HEK293 (cell line): ENCODE measurements around the gene TKT.

ENCODE experiments used
- BCL11A ChIP-seq: fragments of 450-650 bp; formaldehyde crosslinking; IDR thresholded peaks from 2 replicates; pipeline ENCODE4 v1.5.1; 2016; ENCODE audit warnings: low read depth, missing biosample characterization, missing genetic modification characterization
- ZNF394 ChIP-seq: fragments of 450-650 bp; formaldehyde crosslinking; IDR thresholded peaks from 2 replicates; pipeline ENCODE4 v1.5.1; 2016; ENCODE audit warnings: missing biosample characterization, missing genetic modification characterization, mild to moderate bottlenecking, moderate library complexity, borderline replicate concordance
- ZNF510 ChIP-seq: fragments of 450-650 bp; formaldehyde crosslinking; IDR thresholded peaks from 2 replicates; pipeline ENCODE4 v1.5.1; 2018; ENCODE audit warnings: mild to moderate bottlenecking, missing genetic modification characterization, missing biosample characterization; ENCODE audit not compliant: insufficient replicate concordance
- ZNF549 ChIP-seq: fragments of 450-650 bp; IDR thresholded peaks from 2 replicates; pipeline ENCODE4 v1.5.1; 2018; ENCODE audit warnings: missing biosample characterization, missing genetic modification characterization, mild to moderate bottlenecking, inconsistent platforms, moderate library complexity
- ZNF792 ChIP-seq: fragments of 450-650 bp; formaldehyde crosslinking; IDR thresholded peaks from 2 replicates; pipeline ENCODE4 v1.5.1; 2016; ENCODE audit warnings: missing biosample characterization, missing genetic modification characterization
- ZSCAN30 ChIP-seq: fragments of 450-650 bp; IDR thresholded peaks from 2 replicates; pipeline ENCODE4 v1.5.1; 2018; ENCODE audit warnings: missing biosample characterization, mild to moderate bottlenecking, missing genetic modification characterization, moderate library complexity
- TF ChIP-seq, protein P1 (sequence below): fragments of 450-650 bp; formaldehyde crosslinking; IDR thresholded peaks from 2 replicates; pipeline ENCODE4 v1.5.1; 2016; ENCODE audit warnings: missing biosample characterization, missing genetic modification characterization
- TF ChIP-seq, protein P2 (sequence below): fragments of 450-650 bp; formaldehyde crosslinking; IDR thresholded peaks from 2 replicates; pipeline ENCODE4 v1.5.1; 2016; ENCODE audit warnings: missing biosample characterization, missing genetic modification characterization
- TF ChIP-seq, protein P3 (sequence below): fragments of 450-650 bp; formaldehyde crosslinking; IDR thresholded peaks from 2 replicates; pipeline ENCODE4 v1.5.1; 2016; ENCODE audit warnings: missing biosample characterization, missing genetic modification characterization
- TF ChIP-seq, protein P4 (sequence below): fragments of 450-650 bp; formaldehyde crosslinking; IDR thresholded peaks from 2 replicates; pipeline ENCODE4 v1.5.1; 2016; ENCODE audit warnings: missing biosample characterization, missing genetic modification characterization

DNA sequence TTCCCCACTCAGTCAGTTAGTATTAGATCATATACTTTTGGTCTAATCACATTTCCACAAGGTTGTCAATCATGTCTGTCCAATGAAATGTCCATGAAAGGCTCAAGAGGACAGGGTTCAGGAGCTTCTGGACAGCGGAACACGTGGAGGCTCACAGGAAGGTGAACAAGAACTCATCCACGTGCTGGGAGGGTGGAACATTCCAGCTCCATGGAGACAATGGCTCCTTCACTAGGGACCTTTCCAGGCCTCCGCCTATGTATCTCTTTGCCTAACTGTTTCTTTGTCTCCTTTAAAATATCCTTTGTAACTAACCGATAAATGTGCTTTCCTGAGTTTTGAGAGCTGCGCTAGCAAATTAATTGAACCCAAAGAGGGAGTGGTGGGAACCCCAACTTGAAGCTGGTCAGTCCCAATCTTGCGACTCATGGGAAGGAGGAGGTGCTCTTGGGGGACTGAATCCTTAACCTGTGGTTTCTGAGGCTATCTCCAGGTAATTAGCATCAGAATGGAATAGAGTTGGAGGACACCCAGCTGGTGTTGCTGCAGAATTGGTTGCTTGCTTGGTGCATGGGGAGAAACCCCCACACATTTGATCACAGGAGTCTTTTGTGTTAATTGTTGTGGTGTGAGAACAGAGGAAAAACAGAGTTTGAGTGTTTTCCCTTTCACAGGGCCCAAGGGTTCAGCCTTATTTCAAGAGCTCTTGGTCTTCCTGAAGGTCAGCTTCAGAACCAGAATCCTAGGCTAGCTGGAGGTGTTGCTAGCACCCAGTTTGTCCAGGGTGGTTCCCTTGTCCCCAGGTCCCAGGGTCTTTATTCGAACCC is 3.0 kb upstream of the TKT start:
- TF ChIP-seq ZNF792 (tag by site-specific recombination) = no peak
- TF ChIP-seq, protein P1, sequence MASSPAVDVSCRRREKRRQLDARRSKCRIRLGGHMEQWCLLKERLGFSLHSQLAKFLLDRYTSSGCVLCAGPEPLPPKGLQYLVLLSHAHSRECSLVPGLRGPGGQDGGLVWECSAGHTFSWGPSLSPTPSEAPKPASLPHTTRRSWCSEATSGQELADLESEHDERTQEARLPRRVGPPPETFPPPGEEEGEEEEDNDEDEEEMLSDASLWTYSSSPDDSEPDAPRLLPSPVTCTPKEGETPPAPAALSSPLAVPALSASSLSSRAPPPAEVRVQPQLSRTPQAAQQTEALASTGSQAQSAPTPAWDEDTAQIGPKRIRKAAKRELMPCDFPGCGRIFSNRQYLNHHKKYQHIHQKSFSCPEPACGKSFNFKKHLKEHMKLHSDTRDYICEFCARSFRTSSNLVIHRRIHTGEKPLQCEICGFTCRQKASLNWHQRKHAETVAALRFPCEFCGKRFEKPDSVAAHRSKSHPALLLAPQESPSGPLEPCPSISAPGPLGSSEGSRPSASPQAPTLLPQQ = no peak
- TF ChIP-seq, protein P2, sequence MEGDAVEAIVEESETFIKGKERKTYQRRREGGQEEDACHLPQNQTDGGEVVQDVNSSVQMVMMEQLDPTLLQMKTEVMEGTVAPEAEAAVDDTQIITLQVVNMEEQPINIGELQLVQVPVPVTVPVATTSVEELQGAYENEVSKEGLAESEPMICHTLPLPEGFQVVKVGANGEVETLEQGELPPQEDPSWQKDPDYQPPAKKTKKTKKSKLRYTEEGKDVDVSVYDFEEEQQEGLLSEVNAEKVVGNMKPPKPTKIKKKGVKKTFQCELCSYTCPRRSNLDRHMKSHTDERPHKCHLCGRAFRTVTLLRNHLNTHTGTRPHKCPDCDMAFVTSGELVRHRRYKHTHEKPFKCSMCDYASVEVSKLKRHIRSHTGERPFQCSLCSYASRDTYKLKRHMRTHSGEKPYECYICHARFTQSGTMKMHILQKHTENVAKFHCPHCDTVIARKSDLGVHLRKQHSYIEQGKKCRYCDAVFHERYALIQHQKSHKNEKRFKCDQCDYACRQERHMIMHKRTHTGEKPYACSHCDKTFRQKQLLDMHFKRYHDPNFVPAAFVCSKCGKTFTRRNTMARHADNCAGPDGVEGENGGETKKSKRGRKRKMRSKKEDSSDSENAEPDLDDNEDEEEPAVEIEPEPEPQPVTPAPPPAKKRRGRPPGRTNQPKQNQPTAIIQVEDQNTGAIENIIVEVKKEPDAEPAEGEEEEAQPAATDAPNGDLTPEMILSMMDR (tag by site-specific recombination) = no peak
- no peak for TF ChIP-seq BCL11A (tag by site-specific recombination)
- TF ChIP-seq, protein P3, sequence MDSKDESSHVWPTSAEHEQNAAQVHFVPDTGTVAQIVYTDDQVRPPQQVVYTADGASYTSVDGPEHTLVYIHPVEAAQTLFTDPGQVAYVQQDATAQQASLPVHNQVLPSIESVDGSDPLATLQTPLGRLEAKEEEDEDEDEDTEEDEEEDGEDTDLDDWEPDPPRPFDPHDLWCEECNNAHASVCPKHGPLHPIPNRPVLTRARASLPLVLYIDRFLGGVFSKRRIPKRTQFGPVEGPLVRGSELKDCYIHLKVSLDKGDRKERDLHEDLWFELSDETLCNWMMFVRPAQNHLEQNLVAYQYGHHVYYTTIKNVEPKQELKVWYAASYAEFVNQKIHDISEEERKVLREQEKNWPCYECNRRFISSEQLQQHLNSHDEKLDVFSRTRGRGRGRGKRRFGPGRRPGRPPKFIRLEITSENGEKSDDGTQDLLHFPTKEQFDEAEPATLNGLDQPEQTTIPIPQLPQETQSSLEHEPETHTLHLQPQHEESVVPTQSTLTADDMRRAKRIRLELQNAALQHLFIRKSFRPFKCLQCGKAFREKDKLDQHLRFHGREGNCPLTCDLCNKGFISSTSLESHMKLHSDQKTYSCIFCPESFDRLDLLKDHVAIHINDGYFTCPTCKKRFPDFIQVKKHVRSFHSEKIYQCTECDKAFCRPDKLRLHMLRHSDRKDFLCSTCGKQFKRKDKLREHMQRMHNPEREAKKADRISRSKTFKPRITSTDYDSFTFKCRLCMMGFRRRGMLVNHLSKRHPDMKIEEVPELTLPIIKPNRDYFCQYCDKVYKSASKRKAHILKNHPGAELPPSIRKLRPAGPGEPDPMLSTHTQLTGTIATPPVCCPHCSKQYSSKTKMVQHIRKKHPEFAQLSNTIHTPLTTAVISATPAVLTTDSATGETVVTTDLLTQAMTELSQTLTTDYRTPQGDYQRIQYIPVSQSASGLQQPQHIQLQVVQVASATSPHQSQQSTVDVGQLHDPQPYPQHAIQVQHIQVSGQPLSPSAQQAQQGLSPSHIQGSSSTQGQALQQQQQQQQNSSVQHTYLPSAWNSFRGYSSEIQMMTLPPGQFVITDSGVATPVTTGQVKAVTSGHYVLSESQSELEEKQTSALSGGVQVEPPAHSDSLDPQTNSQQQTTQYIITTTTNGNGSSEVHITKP (tag by site-specific recombination) = peak; percentile 43; the same call in 1 of the 2 replicates
- TF ChIP-seq, protein P4, sequence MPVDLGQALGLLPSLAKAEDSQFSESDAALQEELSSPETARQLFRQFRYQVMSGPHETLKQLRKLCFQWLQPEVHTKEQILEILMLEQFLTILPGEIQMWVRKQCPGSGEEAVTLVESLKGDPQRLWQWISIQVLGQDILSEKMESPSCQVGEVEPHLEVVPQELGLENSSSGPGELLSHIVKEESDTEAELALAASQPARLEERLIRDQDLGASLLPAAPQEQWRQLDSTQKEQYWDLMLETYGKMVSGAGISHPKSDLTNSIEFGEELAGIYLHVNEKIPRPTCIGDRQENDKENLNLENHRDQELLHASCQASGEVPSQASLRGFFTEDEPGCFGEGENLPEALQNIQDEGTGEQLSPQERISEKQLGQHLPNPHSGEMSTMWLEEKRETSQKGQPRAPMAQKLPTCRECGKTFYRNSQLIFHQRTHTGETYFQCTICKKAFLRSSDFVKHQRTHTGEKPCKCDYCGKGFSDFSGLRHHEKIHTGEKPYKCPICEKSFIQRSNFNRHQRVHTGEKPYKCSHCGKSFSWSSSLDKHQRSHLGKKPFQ = no peak
- no peak for TF ChIP-seq ZNF394 (tag by site-specific recombination)
- no peak for TF ChIP-seq ZNF549
- TF ChIP-seq ZNF510 (tag by site-specific recombination) = no peak
- TF ChIP-seq ZSCAN30 = no peak
